ENCODE data around the gene CFAP410. TPM values are rescaled to one million over a fixed set of nuclear protein-coding genes. Genes with fewer than 3 reads are reported as not detected.
"Not testable (repeated sequence)": the region's sequence is repeated elsewhere in the genome, so short reads cannot be mapped to it uniquely, and the experiment has no call there.

The CFAP410 gene
- total RNA-seq, 4 donors from 2014 or later, result 18.5 to 35.3 (median 23.6) TPM

DNA sequence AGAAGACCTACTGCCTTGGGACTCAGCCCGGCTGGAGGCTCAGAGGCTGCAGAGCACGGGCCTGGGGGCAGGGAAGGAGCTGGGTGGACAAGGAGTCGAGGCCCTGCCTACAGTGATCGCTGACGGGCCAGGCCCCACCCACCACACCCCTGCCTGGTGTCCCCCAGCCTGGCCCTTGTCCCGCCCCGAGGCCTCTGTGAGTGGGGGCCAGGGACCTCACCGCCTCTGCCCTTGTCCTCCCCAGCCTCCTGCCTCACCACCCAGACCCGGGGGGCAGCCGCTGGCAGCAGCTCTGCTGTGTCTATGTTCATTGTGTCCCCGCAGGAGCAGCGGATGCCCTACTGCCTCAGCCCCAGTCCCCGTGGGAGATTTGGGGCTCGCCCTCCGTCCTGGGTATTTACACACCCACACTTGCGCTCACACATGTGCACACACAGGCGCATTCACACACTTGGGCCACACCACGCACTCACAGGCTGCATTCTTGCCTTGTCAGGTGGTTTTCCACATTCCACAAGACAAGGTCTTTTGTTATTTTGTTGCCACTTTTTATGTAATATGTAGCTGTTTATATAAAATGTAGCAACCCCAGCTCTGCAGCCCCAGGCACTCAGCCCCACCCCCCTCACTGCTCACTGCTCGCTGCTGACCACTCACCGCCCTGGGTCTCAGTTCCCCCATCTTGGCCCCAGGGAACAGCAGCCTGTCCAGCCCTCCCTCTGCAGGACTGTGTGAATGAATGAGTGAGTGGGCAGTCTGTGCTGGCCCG is 32.1 kb downstream of the CFAP410 start:
- TF ChIP-seq, protein P1, sequence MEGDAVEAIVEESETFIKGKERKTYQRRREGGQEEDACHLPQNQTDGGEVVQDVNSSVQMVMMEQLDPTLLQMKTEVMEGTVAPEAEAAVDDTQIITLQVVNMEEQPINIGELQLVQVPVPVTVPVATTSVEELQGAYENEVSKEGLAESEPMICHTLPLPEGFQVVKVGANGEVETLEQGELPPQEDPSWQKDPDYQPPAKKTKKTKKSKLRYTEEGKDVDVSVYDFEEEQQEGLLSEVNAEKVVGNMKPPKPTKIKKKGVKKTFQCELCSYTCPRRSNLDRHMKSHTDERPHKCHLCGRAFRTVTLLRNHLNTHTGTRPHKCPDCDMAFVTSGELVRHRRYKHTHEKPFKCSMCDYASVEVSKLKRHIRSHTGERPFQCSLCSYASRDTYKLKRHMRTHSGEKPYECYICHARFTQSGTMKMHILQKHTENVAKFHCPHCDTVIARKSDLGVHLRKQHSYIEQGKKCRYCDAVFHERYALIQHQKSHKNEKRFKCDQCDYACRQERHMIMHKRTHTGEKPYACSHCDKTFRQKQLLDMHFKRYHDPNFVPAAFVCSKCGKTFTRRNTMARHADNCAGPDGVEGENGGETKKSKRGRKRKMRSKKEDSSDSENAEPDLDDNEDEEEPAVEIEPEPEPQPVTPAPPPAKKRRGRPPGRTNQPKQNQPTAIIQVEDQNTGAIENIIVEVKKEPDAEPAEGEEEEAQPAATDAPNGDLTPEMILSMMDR (IDR thresholded peaks at IDR 0.05), result no peak
- DNase-seq (ENCODE audit: low spot score) (no peak), ATAC-seq (ENCODE audit: low FRiP score) (no peak)

DNA sequence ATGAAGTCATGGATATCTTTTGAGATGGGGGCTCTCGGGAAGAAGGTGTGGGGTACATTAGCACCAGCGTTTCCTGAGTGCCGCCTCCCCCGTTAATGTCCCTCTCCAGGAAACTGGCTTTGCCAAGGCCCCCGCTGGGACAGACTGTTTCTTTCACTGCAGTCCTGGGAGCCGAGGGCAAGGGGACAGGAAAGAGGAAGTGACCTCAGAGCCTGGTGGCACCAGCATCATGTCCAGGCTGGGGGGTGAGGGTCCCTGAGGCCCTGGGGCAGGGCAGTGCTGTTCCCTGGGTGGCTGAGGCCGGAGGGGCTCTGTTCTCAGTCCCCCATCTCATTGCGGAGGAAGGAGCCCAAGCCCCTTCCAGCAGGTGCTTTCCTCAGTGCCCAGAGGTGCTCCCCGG is 33.5 kb downstream of the CFAP410 start:
- DNase-seq (ENCODE audit: low spot score) (no peak), ATAC-seq (ENCODE audit: low FRiP score) (no peak)
- TF ChIP-seq, protein P1 (IDR thresholded peaks at IDR 0.05), result no peak

DNA sequence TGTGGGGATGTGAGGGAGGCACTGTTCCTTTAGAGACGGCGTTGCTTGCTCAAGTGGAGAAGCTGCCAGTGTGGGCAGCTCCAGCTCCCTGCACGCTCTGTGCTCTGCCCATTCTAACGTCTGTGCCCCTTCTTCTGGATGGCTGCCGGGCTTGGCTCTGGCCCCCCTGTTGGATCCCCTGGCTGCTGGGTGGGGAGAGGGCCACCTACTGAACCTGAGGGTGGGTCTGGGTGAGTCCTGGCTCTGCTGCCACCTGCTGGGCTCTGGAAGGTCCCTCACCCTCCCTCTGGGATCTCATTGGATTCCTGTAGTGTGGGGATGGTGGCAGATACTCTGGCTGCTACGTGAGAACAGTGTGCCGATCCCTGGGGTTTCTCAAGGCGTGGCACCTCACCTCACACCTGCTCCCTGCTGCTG is 34.3 kb downstream of the CFAP410 start:
- TF ChIP-seq, protein P1 (IDR thresholded peaks at IDR 0.05), result no peak
- no peak for ATAC-seq (ENCODE audit: low FRiP score)
- DNase-seq (ENCODE audit: low spot score), result no peak

DNA sequence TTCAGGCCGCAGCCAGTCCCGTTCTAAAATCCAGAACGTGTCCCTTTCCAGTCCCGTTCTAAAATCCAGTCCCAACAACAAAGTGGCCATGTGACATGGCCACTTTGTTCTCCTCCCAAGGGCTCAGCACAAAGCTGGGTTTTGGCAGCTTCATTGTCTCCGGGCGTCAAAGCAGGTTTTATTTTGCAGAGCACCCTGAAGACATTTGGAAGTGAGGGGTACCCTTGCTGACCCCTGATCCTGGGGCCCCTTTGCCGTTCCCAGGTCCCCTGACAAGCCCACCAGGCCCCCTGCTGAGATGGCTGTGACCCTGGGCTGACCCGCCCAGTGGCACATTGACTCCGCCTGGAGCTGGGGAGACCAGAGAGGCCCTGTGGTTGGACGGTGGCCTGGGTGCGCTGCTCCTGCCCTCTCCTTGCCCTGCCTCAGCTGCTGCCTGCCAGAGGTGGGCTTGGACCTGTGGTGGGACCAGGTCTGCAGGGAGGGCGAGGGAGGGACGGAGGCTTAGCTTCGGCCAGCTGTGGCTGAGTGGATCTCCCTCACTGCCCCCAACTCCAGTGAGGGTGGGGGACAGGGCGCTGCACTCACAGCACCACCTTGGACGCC is 35.1 kb downstream of the CFAP410 start:
- no peak for ATAC-seq (ENCODE audit: low FRiP score)
- TF ChIP-seq, protein P1 (IDR thresholded peaks at IDR 0.05), result no peak

DNA sequence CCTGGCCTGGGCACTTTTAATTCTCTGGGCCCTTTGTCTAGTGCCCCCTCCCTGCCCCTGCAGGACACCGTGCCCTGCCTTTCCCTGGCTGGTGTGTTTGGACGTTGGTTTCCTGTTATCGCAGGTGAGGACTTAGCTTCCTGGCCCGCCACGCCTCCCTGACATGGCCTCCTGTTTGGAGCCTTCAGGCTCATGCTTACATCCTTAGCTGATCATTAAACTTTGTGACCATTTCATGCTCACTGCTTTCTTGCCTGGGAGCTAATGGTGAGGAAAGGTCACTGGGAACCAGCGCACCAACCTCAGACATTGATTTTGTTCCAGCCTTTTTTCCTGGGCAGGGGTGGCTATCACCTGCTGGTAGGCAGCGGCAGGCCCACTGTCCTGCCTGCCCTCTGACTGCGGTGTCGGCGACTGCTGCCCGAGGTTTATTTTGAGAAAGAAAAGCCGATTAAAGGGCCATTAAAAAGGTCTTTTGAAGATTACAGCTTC is 35.7 kb downstream of the CFAP410 start:
- TF ChIP-seq, protein P1 (IDR thresholded peaks at IDR 0.05), result no peak
- no peak for ATAC-seq (ENCODE audit: low FRiP score)
- DNase-seq (ENCODE audit: low spot score), result no peak

More for the DNA sequence above, 35.1 kb downstream of the CFAP410 start:
- no peak for DNase-seq (ENCODE audit: low spot score)

DNA sequence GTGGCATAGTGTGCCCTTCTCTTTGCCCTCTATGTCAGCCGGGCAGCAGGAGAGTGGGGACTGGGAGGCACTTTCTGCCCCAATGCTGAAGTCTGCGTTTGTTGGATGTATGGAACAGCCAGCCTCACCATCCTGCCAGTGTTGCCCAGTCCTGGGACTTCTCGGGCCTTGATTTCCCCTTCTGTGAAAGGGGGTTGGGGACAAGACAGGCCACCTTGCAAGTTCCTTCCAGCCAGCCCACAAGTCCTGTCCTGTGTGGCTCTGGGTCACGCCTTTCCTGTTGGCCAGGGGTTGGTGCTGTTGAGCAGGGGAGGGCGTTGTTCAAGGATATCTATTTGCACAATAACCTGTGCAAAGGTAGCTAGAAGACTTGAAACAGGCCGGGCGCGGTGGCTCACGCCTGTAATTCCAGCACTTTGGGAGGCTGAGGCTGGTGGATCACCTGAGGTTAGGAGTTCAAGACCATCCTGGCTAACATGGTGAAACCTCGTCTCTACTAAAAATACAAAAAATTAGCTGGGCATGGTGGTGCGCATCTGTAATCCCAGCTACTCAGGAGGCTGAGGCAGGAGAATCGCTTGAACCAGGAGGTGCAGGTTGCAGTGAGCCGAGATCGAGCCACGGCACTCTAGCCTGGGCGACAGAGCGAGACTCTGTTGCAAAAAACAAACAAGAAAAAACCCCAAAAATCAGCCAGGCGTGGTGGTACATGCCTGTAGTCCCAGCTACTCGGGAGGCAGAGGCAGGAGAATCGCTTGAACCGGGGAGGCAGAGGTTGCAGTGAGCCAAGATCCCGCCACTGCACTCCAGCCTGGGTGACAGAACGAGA is 36.4 kb downstream of the CFAP410 start:
- DNase-seq (ENCODE audit: low spot score); ATAC-seq (ENCODE audit: low FRiP score): not testable (repeated sequence)

DNA sequence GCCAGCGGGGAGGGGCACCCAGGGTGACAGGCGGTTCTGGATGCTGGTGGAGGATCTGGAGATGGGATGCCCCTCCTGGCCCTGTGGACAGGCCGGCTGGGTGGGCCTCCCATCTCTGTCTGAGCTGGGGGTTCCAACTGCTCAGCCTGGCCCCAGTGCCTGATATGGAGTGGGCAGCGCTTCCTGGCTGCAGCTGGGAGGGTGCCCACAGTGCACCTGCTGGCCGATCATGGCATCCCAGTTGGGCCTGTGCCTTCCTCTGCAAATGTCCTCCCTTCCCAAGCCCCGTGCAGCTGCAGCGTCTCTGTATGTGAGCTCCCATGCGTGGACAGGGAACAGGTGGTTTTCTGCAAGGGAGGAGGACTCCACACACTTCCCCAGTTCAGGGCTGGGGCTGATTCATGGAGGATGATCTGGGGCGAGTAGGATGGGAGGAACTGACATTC is 37.2 kb downstream of the CFAP410 start:
- ATAC-seq (ENCODE audit: low FRiP score), result no peak
- TF ChIP-seq, protein P1 (IDR thresholded peaks at IDR 0.05), result no peak
- DNase-seq (ENCODE audit: low spot score), result no peak

All from omental fat pad (tissue), 4 donors.